Stimulated activated CD4-positive, alpha-beta T cell treated with anti-CD3 and anti-CD28 coated beads, Interleukin-1b, Interleukin-23, amount 100 ng/mL, for 1 hour (primary cell): ENCODE measurements around the gene COL8A1.

Experiments
- DNase-seq, 2 donors: peaks; one replicate each; pipeline ENCODE4 v3.0.0-alpha.2; 2020; ENCODE audit warnings: low read depth in 2 of 2

The COL8A1 gene

GRCh38 chr3:99639579-99639978 lies 1.2 kb downstream of the COL8A1 start:
- DNase-seq = no peak

GRCh38 chr3:99640214-99640851 lies 1.9 kb downstream of the COL8A1 start:
- no peak for DNase-seq

DNA sequence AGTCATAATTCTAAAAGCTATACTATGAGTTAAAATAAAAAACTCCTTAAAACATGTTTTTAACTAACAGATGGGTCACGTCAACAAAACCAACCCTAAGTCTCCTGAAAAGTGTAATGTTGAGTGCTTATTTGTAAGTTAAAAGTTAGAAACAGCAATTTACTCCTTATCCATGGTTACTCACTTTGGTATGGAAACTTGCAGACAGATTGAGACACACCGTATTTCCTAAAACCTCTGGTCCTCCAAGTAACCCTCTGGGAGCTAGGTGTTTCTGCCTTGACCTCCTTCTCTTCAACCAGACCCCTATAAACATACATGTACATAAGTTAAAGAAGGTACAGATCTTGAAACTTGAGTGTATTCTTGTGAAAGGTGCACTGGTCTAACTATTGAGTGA lies 3.1 kb downstream of the COL8A1 start:
- DNase-seq = no peak

GRCh38 chr3:99641982-99642381 lies 3.6 kb downstream of the COL8A1 start:
- no peak for DNase-seq

DNA sequence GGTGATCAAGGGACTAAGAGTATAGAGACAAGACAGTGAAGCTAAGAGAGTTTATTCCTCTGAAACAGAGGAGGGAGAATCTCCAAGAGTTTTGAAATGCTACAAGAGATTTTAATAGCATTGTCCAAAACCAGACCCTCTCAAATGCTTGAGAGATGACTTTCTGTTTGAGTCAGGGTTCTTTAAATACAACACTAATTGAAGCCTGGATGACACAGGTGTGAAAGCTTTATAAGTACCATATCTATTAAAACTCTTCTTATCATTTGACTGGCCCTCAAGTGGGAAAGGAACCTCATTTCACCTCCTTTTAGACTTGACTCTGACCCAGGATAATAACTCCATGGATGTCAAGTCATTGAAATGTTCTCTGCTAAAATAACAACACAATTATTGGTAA lies 5.6 kb downstream of the COL8A1 start:
- DNase-seq = no peak

- no peak for DNase-seq
Observed at GRCh38 chr3:99644746-99645145, 6.4 kb downstream of the COL8A1 start.

- no peak for DNase-seq
Observed at GRCh38 chr3:99645277-99646106, 7.1 kb downstream of the COL8A1 start.

- no peak for DNase-seq
Observed at GRCh38 chr3:99646107-99646435, 7.7 kb downstream of the COL8A1 start.

GRCh38 chr3:99647081-99647480 lies 8.7 kb downstream of the COL8A1 start:
- DNase-seq = no peak

DNA sequence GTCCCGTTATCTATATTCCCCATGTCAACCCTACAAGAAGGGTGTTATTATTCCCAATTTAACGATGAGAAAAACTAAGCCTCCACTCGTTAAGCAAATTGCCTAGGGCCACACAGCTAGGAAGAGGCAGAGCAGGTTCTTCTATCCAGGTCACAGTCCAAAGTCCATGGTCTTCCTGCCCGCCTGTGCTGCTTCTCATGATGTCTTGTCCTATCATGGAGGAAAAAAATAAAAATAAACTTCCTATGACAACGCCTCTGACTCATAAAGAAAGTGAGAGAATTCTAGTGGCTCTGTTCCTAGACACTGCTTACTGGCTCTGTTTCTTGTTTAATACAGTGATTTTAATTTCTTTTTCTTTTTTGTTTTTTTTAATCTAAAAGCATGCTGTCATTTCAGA lies 9.7 kb downstream of the COL8A1 start:
- no peak for DNase-seq

DNA sequence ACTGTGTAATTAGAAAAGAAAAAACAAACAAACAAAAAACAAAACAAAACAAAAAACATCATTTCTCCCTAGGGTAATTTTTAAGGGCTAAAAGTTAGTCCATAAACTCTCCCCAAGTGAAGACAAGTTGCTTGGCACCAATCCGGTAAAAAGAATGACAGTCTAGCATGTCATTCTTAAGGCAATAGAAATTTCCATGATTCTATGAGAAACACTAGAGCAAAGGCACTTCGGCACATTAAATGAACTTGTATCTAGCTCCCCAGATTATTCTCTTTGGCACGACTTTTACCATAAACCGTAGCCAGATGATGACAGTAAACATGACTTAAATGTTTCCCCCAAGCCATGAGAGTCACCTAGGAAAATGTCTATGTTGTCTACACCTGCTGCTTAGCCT lies 10.1 kb downstream of the COL8A1 start:
- DNase-seq = no peak

GRCh38 chr3:99651531-99651930 lies 13.1 kb downstream of the COL8A1 start:
- no peak for DNase-seq

GRCh38 chr3:99656624-99657023 lies 18.2 kb downstream of the COL8A1 start:
- no peak for DNase-seq

- no peak for DNase-seq
Observed at GRCh38 chr3:99658274-99658673, 19.9 kb downstream of the COL8A1 start.

- DNase-seq = no peak
Observed at GRCh38 chr3:99659032-99659431, 20.6 kb downstream of the COL8A1 start.

DNA sequence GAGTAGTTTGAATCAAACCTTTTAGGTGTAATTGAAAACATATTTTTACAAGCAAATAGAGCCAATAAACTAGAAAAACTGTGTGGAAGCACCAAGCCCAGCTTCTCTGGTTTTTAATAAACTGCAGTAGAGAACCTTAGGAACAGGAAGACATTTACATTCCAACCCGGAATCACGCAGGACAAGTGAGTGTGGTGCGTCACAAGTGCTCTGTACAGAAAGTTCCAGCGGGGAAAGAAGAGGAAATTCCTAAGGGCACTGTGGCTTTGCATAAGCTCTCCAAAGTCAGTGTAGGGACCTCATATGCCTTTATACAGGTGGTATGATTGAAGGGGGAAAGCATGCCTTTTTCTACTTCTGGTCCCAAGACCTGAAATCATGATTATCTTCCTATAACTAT lies 21.6 kb downstream of the COL8A1 start:
- DNase-seq = no peak

- no peak for DNase-seq
Observed at GRCh38 chr3:99662838-99663570, 24.6 kb downstream of the COL8A1 start.

GRCh38 chr3:99663977-99664376 lies 25.6 kb downstream of the COL8A1 start:
- DNase-seq = no peak

GRCh38 chr3:99665017-99665416 lies 26.6 kb downstream of the COL8A1 start:
- DNase-seq = no peak

DNA sequence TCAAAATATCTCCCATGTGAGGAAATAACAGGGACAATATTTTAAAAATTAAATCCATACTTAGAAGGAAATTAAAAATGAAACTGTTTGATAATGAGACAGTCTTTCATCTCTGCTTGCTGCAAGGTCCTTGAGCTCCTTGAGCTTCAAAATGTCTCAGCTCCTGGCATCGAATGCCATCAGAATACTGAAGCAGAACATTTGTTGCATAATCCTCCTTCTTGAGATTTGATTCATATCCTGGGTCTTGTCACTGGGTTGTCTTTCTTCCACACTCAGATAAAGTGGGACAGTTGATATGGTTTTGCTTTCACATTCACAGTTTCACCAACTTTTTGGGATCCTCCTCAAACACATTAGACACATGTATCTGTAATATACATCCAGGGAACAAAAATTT lies 27.8 kb downstream of the COL8A1 start:
- DNase-seq = no peak

DNA sequence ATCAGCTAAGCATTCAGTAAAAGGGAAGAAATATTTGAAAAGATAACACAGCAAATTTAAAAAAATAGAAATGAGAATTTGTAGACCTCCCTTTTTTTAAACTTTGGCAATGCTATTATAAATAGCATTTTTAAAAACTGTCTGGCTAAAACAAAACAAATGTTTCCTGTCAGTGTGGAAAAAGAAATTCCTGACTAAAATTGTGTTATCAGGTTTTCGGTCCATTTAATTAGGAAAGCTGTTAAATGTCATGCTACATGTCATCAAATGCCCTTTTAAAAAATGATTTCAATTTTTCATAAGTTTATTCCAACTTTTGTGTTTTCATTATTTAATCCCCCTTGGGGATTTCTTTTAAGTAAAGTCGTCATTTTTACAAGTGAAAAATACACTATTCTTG lies 29.6 kb downstream of the COL8A1 start:
- DNase-seq = no peak

DNA sequence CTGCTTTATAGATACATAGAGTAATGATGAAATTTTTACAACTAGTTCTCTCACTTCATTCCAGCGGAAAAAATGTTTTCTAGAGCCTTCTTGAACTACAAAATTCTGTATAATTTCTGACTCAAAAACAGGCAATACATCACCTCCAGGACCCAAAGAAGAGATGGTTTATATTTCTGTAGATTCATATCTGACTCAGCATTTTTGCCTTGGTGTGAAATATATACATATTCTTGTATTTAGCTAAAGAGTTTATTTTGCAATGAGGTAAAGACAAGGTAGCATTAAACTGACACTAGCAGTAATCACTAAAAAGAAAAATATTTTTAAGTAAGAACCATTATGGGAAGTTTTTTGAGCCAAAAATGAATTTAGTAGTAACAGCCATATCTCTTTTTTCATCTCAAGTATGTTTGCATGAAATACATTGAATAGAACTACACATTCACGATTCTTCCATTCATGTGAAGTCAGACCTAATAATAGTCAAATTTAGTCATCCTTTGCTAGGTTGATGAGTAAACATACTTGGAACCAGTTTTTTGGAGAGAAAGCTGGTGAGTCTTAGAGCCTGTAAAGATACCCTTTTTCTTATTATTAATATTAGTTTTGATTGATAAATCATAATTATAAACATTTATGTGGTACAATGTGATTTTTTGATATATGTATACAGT lies 31.6 kb downstream of the COL8A1 start:
- no peak for DNase-seq
